Measurements from ENCODE around the gene HMGCL. TPM values are rescaled to one million over a fixed set of nuclear protein-coding genes. Genes with fewer than 3 reads are reported as not detected.
"Not testable (repeated sequence)": the region's sequence is repeated elsewhere in the genome, so short reads cannot be mapped to it uniquely, and the experiment has no call there.

Gene HMGCL
- total RNA-seq, 4 donors from 2014 or later, result 35.8 to 84.3 (median 57.0) TPM

DNA sequence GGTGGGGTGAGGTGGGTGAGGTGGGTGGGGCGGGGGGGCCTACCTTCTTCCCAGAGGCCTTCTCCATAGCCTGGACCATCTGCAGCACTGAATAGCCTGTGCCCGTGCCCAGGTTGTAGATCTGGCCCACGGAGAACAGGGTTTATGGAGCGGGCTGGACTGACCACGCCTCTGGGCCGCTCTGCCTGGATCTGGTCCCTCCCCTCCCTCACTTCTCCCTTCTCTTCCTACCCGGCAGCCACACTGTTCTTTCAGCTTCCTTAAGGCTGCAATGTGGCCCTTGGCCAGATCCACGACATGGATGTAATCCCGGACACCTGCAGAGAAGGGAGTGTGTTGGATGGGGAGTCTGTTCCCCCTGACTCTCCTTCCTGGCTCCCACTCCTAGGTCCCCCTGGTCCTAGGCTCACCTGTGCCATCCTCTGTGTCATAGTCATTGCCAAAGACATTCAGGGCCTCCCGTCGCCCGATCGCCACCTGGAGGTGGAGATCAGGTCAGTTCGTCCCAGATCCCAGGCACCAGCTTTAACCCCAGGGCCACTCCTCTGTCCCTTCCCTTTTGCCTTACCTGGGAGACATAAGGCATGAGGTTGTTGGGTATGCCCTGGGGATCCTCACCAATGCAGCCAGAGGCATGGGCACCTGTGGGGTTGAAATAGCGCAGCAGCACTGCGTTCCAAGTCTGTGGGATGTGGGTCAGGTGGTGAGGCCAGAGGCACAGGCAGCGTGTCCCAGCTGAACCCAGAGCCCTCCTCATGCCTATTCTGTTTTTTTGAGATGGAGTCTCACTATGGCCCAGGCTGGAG lies 28.6 kb downstream of the HMGCL start:
- Histone ChIP-seq H3K4me1 (peaks cover 21 to 38% of the 10 kb centered on the region in 2 donors), H3K36me3 (peaks cover 0 to 5% of the 10 kb centered on the region in 2 donors), H3K27me3 (no peaks in the 10 kb centered on the region), H3K4me3 (replicated peaks in 1 of 3) (no peak overlapping the region), H3K9me3 (no peaks in the 10 kb centered on the region), H3K27ac (no peak overlapping the region)
- no peak for DNase-seq
- intact Hi-C loops (cut with DNase I), result no loop called here
- TF ChIP-seq POLR2A (IDR thresholded peaks at IDR 0.05) (no peak), CTCF (IDR thresholded peaks at IDR 0.05) (no peak)
- WGBS, 2 donors, result 84 to 89% methylated on average over 16 of the region's 17 CpGs

DNA sequence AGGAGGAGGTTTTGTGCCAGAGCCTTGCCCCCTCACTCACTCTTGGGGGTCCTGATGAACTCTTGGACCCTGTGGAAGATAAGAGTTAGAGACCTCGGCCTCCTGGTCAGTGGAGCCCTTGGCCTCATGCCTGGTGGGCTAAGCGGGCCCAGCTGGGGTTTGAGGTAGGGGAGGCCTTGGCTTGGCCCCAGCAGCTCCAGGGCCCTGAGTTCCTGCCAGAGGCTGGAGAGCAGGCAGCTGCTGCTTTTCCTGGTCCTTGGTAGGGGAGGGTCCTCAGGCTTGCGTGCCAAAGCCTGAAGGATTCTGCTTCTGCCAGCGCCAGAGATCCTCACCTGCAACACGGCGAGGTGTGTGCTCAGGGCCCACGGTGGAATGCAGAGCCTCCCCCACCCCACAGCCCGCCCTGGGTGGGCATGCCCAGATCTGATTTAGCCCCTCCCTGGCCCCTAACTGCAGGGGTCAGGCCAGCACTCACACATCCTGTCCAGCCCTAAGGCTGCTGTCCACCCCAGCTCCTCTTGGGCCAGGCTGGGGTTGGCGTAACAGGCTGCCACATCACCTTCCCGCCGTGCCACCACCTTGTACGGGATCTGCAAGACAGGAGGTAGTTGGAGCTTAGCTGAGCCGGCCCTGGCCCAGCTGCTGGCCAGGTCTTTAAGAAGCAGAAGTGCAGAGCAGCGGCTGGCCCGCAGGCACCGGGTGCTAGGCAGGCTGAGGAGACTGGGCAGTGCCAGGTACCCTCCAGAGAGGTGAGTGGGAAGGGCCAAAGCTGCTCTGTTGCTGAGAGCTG lies 29.4 kb downstream of the HMGCL start:
- Histone ChIP-seq H3K36me3 (peaks cover 0 to 5% of the 10 kb centered on the region in 2 donors), H3K4me3 (replicated peaks in 1 of 3) (no peak overlapping the region), H3K27me3 (no peaks in the 10 kb centered on the region), H3K9me3 (no peaks in the 10 kb centered on the region), H3K27ac (no peak overlapping the region), H3K4me1 (peaks cover 21 to 32% of the 10 kb centered on the region in 2 donors)
- TF ChIP-seq POLR2A (IDR thresholded peaks at IDR 0.05), result no peak
- no peak for TF ChIP-seq CTCF (IDR thresholded peaks at IDR 0.05)
- intact Hi-C loops (cut with DNase I), result no loop called here
- DNase-seq, result no peak
- WGBS, 2 donors, result 61 to 81% methylated on average over 2 to 7 of the region's 16 CpGs

GRCh38 chr1:23794732-23795182 lies 30.5 kb downstream of the HMGCL start:
- H3K4me3 ChIP-seq (replicated peaks in 1 of 3); H3K9me3 ChIP-seq; DNase-seq; intact Hi-C loops (cut with DNase I); H3K27me3 ChIP-seq; H3K36me3 ChIP-seq; H3K27ac ChIP-seq: not testable (repeated sequence)
- H3K4me1 ChIP-seq, result peaks cover 20 to 29% of the 10 kb centered on the region in 2 donors
- WGBS, 2 donors, result 89 to 100% methylated on average over 1 to 4 of the region's 9 CpGs

DNA sequence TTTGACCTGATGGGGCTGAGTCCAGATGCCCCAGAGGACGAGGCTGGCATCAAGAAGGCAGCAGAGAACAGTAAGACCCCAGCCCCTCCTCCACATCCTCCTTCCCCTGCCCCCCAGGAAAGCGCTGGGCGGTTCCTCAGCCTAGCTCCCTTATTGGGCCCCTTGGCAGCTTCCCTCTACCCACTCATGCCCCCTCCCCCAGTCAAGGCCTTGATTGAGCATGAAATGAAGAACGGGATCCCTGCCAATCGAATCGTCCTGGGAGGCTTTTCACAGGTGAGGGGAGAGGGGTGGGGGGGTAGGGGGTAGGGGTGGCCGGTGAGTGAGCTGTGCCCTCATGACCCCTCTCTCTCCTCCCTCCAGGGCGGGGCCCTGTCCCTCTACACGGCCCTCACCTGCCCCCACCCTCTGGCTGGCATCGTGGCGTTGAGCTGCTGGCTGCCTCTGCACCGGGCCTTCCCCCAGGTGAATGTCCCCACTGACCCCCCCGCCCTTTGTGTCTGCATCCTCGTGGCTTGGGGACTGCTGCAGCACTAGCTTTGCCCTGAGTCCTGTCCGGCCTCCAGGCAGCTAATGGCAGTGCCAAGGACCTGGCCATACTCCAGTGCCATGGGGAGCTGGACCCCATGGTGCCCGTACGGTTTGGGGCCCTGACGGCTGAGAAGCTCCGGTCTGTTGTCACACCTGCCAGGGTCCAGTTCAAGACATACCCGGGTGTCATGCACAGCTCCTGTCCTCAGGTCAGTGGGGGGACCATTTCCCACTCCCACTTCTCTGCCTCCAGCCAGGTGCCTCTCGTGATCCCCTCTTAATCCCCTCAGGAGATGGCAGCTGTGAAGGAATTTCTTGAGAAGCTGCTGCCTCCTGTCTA lies 31.1 kb downstream of the HMGCL start:
- intact Hi-C loops (cut with DNase I), result no loop called here
- peaks cover 14 to 23% of the 10 kb centered on the region in 2 donors for H3K4me1 ChIP-seq
- peak; percentile 31 to 45 for DNase-seq
- H3K4me3 ChIP-seq (replicated peaks in 1 of 3), result no peak overlapping the region
- TF ChIP-seq CTCF (IDR thresholded peaks at IDR 0.05), result no peak
- no peak for TF ChIP-seq POLR2A (IDR thresholded peaks at IDR 0.05)
- H3K27me3 ChIP-seq, result no peaks in the 10 kb centered on the region
- peaks cover 0 to 5% of the 10 kb centered on the region in 2 donors for H3K36me3 ChIP-seq
- H3K27ac ChIP-seq, result no peak overlapping the region
- no peaks in the 10 kb centered on the region for H3K9me3 ChIP-seq
- WGBS, 2 donors, result 52 to 60% methylated on average over 5 to 15 of the region's 21 CpGs

Data from thyroid gland (tissue), 4 donors.